Dendritic cell treated with granulocyte-macrophage colony-stimulating factor and Interleukin-4, amounts not matched to agents 40 ng/mL and 50 ng/mL, for 4 days (primary cell): ENCODE data around the gene VRTN.
"Not testable (repeated sequence)": the region's sequence is repeated elsewhere in the genome, so short reads cannot be mapped to it uniquely, and the experiment has no call there.

Experiments used
- H3K27ac Mint-ChIP-seq: one replicate; pipeline ENCODE4 v1.8.0; 2022; ENCODE audit warnings: mild to moderate bottlenecking, mixed read lengths
- H3K27me3 Mint-ChIP-seq: one replicate; pipeline ENCODE4 v1.8.0; 2022; ENCODE audit warnings: mild to moderate bottlenecking, mixed read lengths
- H3K36me3 Mint-ChIP-seq: one replicate; pipeline ENCODE4 v1.8.0; 2022; ENCODE audit warnings: low read depth, mixed read lengths
- H3K4me1 Mint-ChIP-seq: one replicate; pipeline ENCODE4 v1.8.0; 2022; ENCODE audit warnings: low read depth, mixed read lengths
- H3K4me3 Mint-ChIP-seq: one replicate; pipeline ENCODE4 v1.8.0; 2022; ENCODE audit warnings: mild to moderate bottlenecking, moderate library complexity, mixed read lengths
- H3K9me3 Mint-ChIP-seq: one replicate; pipeline ENCODE4 v1.8.0; 2022; ENCODE audit warnings: mixed read lengths
- intact Hi-C: fragments of 100-400 bp; cut with micrococcal nuclease; formaldehyde crosslinking; loops from one replicate; pipeline ENCODE4 v1.15.0; 2022

Gene VRTN

GRCh38 chr14:74329950-74330552 is 18.2 kb upstream of the VRTN start:
- H3K36me3 Mint-ChIP-seq, H3K9me3 Mint-ChIP-seq, H3K27ac Mint-ChIP-seq, H3K4me3 Mint-ChIP-seq, intact Hi-C loops, H3K27me3 Mint-ChIP-seq, H3K4me1 Mint-ChIP-seq: not testable (repeated sequence)

GRCh38 chr14:74333909-74334308 is 14.4 kb upstream of the VRTN start:
- Mint-ChIP-seq H3K27ac (no peak overlapping the region), H3K36me3 (no peaks in the 10 kb centered on the region), H3K27me3 (peaks cover 2% of the 10 kb centered on the region), H3K9me3 (no peaks in the 10 kb centered on the region), H3K4me1 (no peaks in the 10 kb centered on the region), H3K4me3 (no peak overlapping the region)
- intact Hi-C loops: no loop called here

GRCh38 chr14:74346341-74346740 is 1.9 kb upstream of the VRTN start:
- H3K27me3 Mint-ChIP-seq: peaks cover under 1% of the 10 kb centered on the region
- no peak overlapping the region for H3K4me3 Mint-ChIP-seq
- intact Hi-C loops: no loop called here

GRCh38 chr14:74347097-74347794 is 1.0 kb upstream of the VRTN start:
- intact Hi-C loops: no loop called here
- Mint-ChIP-seq H3K36me3 (no peaks in the 10 kb centered on the region), H3K4me1 (no peaks in the 10 kb centered on the region), H3K27me3 (peaks cover 4% of the 10 kb centered on the region), H3K27ac (no peak overlapping the region), H3K9me3 (no peaks in the 10 kb centered on the region), H3K4me3 (no peak overlapping the region)

More at GRCh38 chr14:74346341-74346740, 1.9 kb upstream of the VRTN start:
- no peaks in the 10 kb centered on the region for H3K36me3 Mint-ChIP-seq
- H3K4me1 Mint-ChIP-seq: no peaks in the 10 kb centered on the region
- H3K9me3 Mint-ChIP-seq: no peaks in the 10 kb centered on the region
- H3K27ac Mint-ChIP-seq: no peak overlapping the region

GRCh38 chr14:74347795-74348100 is 523 bp upstream of the VRTN start:
- intact Hi-C loops: no loop called here

GRCh38 chr14:74348735-74349463 is 628 bp downstream of the VRTN start:
- H3K4me1 Mint-ChIP-seq: no peaks in the 10 kb centered on the region
- no peaks in the 10 kb centered on the region for H3K36me3 Mint-ChIP-seq
- H3K9me3 Mint-ChIP-seq: no peaks in the 10 kb centered on the region

More at GRCh38 chr14:74347795-74348100, 523 bp upstream of the VRTN start:
- Mint-ChIP-seq H3K9me3 (no peaks in the 10 kb centered on the region), H3K36me3 (no peaks in the 10 kb centered on the region), H3K27ac (no peak overlapping the region), H3K27me3 (peaks cover 4% of the 10 kb centered on the region), H3K4me1 (no peaks in the 10 kb centered on the region), H3K4me3 (no peak overlapping the region)

GRCh38 chr14:74349757-74350156 is 1.5 kb downstream of the VRTN start:
- H3K27ac Mint-ChIP-seq: no peak overlapping the region
- no peaks in the 10 kb centered on the region for H3K9me3 Mint-ChIP-seq
- H3K4me3 Mint-ChIP-seq: no peak overlapping the region
- peaks cover 4% of the 10 kb centered on the region for H3K27me3 Mint-ChIP-seq
- H3K4me1 Mint-ChIP-seq: no peaks in the 10 kb centered on the region
- H3K36me3 Mint-ChIP-seq: no peaks in the 10 kb centered on the region
- intact Hi-C loops: no loop called here

More at GRCh38 chr14:74348735-74349463, 628 bp downstream of the VRTN start:
- intact Hi-C loops: no loop called here
- H3K27me3 Mint-ChIP-seq: peaks cover 4% of the 10 kb centered on the region
- H3K4me3 Mint-ChIP-seq: no peak overlapping the region
- no peak overlapping the region for H3K27ac Mint-ChIP-seq

GRCh38 chr14:74350211-74350927 is 2.1 kb downstream of the VRTN start:
- intact Hi-C loops: no loop called here
- Mint-ChIP-seq H3K27me3 (peaks cover 4% of the 10 kb centered on the region), H3K4me3 (no peak overlapping the region), H3K9me3 (no peaks in the 10 kb centered on the region), H3K4me1 (no peaks in the 10 kb centered on the region), H3K27ac (no peak overlapping the region), H3K36me3 (no peaks in the 10 kb centered on the region)

- Mint-ChIP-seq H3K27ac (no peak overlapping the region), H3K4me1 (no peaks in the 10 kb centered on the region), H3K36me3 (no peaks in the 10 kb centered on the region), H3K9me3 (no peaks in the 10 kb centered on the region), H3K27me3 (peaks cover 4% of the 10 kb centered on the region), H3K4me3 (no peak overlapping the region)
- intact Hi-C loops: no loop called here
Measured at GRCh38 chr14:74350928-74351323, 2.7 kb downstream of the VRTN start.

- peaks cover 4% of the 10 kb centered on the region for H3K27me3 Mint-ChIP-seq
- no peak overlapping the region for H3K4me3 Mint-ChIP-seq
- H3K27ac Mint-ChIP-seq: no peak overlapping the region
- H3K36me3 Mint-ChIP-seq: no peaks in the 10 kb centered on the region
- no peaks in the 10 kb centered on the region for H3K9me3 Mint-ChIP-seq
- H3K4me1 Mint-ChIP-seq: peaks cover under 1% of the 10 kb centered on the region
- intact Hi-C loops: no loop called here
Measured at GRCh38 chr14:74356892-74357575, 8.8 kb downstream of the VRTN start.

- peaks cover 6% of the 10 kb centered on the region for H3K27me3 Mint-ChIP-seq
- no peak overlapping the region for H3K27ac Mint-ChIP-seq
- H3K36me3 Mint-ChIP-seq: no peaks in the 10 kb centered on the region
- intact Hi-C loops: no loop called here
- H3K4me1 Mint-ChIP-seq: peaks cover 5% of the 10 kb centered on the region
- H3K9me3 Mint-ChIP-seq: no peaks in the 10 kb centered on the region
- H3K4me3 Mint-ChIP-seq: no peak overlapping the region
Measured at GRCh38 chr14:74357585-74357984, 9.3 kb downstream of the VRTN start.

- H3K27ac Mint-ChIP-seq: no peak overlapping the region
- peaks cover 5% of the 10 kb centered on the region for H3K4me1 Mint-ChIP-seq
- no peak overlapping the region for H3K4me3 Mint-ChIP-seq
- H3K36me3 Mint-ChIP-seq: no peaks in the 10 kb centered on the region
- H3K9me3 Mint-ChIP-seq: no peaks in the 10 kb centered on the region
- intact Hi-C loops: no loop called here
- peaks cover 6% of the 10 kb centered on the region for H3K27me3 Mint-ChIP-seq
Measured at GRCh38 chr14:74358176-74358829, 10.0 kb downstream of the VRTN start.

- intact Hi-C loops: loop anchor here (5.0 kb wide), 2 partner anchors 132 to 432 kb away; partner anchors contain the start of genes ISCA2 and NPC2
- Mint-ChIP-seq H3K36me3 (no peaks in the 10 kb centered on the region), H3K9me3 (no peaks in the 10 kb centered on the region), H3K27me3 (peaks cover 14% of the 10 kb centered on the region), H3K27ac (no peak overlapping the region), H3K4me3 (no peak overlapping the region), H3K4me1 (peaks cover 5% of the 10 kb centered on the region)
Measured at GRCh38 chr14:74360163-74360562, 11.9 kb downstream of the VRTN start.
